Measurements from ENCODE around the gene TCL1A. TPM values are rescaled to one million over a fixed set of nuclear protein-coding genes. Genes with fewer than 3 reads are reported as not detected.
"Not testable (repeated sequence)": the region's sequence is repeated elsewhere in the genome, so short reads cannot be mapped to it uniquely, and the experiment has no call there.

The TCL1A gene
- total RNA-seq, 1 experiment from 2014 or later = not detected

GRCh38 chr14:95730126-95730525 lies 16.2 kb upstream of the TCL1A start:
- no peaks in the 10 kb centered on the region for H3K36me3 Mint-ChIP-seq (ENCODE audit: insufficient read depth, unreplicated experiment)
- H3K4me3 Mint-ChIP-seq (ENCODE audit: low read depth, unreplicated experiment) = no peak overlapping the region
- BruUV-seq (replicated peaks) = no TSS peak
- H3K4me1 Mint-ChIP-seq (ENCODE audit: low read depth, unreplicated experiment) = no peaks in the 10 kb centered on the region
- CTCF ChIA-PET = no interaction called here
- no peak for DNase-seq
- H3K27me3 Mint-ChIP-seq (ENCODE audit: unreplicated experiment) = peaks cover 81% of the 10 kb centered on the region
- intact Hi-C loops (cut with micrococcal nuclease; ENCODE audit: unreplicated experiment) = no loop called here
- no peaks in the 10 kb centered on the region for H3K9me3 Mint-ChIP-seq (ENCODE audit: low read depth, unreplicated experiment)
- no peak overlapping the region for H3K27ac Mint-ChIP-seq (ENCODE audit: unreplicated experiment)
- TF ChIP-seq, protein P1, sequence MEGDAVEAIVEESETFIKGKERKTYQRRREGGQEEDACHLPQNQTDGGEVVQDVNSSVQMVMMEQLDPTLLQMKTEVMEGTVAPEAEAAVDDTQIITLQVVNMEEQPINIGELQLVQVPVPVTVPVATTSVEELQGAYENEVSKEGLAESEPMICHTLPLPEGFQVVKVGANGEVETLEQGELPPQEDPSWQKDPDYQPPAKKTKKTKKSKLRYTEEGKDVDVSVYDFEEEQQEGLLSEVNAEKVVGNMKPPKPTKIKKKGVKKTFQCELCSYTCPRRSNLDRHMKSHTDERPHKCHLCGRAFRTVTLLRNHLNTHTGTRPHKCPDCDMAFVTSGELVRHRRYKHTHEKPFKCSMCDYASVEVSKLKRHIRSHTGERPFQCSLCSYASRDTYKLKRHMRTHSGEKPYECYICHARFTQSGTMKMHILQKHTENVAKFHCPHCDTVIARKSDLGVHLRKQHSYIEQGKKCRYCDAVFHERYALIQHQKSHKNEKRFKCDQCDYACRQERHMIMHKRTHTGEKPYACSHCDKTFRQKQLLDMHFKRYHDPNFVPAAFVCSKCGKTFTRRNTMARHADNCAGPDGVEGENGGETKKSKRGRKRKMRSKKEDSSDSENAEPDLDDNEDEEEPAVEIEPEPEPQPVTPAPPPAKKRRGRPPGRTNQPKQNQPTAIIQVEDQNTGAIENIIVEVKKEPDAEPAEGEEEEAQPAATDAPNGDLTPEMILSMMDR (IDR thresholded peaks at IDR 0.05; ENCODE audit: unreplicated experiment) = no peak

DNA sequence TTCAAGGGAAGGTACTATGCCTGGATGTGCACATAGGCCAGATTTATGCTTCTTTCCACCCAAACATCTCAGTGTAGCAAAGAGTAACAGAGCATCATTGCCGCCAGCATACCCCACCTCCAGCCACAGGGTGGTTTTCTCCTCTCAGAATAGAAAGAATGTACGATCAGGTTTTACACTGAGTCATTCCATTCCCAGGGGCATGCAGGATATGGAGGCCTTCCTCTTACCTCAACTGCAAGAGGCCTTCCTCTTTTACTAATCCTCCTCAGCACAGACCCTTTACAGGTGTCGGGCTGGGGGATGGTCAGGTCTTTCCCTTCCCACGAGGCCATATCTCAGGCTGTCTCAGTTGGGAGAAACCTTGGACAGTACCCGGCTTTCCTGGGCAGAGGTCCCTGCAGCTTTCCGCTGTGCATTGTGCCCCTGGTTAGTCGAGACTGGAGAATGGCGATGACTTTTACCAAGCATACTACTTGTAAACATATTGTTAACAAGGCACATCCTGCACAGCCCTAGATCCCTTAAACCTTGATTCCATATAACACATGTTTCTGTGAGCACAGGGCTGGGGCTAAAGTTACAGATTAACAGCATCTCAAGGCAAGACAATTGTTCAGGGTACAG lies 15.6 kb upstream of the TCL1A start:
- H3K4me1 Mint-ChIP-seq (ENCODE audit: low read depth, unreplicated experiment); DNase-seq; H3K36me3 Mint-ChIP-seq (ENCODE audit: insufficient read depth, unreplicated experiment); CTCF ChIA-PET; BruUV-seq (replicated peaks); H3K9me3 Mint-ChIP-seq (ENCODE audit: low read depth, unreplicated experiment); H3K4me3 Mint-ChIP-seq (ENCODE audit: low read depth, unreplicated experiment); intact Hi-C loops (cut with micrococcal nuclease; ENCODE audit: unreplicated experiment); H3K27ac Mint-ChIP-seq (ENCODE audit: unreplicated experiment): not testable (repeated sequence)
- H3K27me3 Mint-ChIP-seq (ENCODE audit: unreplicated experiment) = peaks cover 85% of the 10 kb centered on the region

DNA sequence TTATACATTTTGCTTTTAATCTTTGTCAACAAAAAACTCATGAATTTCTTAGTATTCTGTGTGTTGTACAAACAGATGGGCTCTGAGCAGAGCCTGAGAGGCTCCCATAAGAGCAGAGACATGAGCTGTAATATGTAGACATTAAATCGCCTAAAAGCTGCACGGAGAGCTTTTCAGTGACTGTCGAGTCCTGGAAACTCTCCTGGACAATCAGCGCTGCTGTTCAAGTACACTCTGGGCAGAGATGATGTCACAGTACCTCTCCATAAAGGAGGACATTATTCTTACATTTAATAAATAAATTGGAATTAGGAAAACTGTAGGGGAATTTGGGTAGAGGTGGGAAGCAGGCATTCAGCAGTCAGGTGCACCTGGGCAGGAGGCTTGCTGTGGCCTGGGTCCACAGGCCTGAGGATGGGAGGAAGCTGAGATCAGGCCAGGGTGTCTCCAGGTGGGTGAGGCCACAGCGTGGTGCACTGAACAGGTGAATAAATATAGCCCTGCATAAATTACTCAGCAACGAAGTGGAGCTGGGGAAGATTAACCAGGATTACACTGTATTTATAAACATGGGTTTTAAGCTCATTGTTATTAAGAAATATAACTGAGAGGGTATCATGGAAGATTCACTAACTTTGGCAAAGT lies 13.3 kb upstream of the TCL1A start:
- H3K4me3 Mint-ChIP-seq (ENCODE audit: low read depth, unreplicated experiment) = no peak overlapping the region
- TF ChIP-seq, protein P1 (IDR thresholded peaks at IDR 0.05; ENCODE audit: unreplicated experiment) = no peak
- intact Hi-C loops (cut with micrococcal nuclease; ENCODE audit: unreplicated experiment) = no loop called here
- no peak for DNase-seq
- CTCF ChIA-PET = no interaction called here
- H3K27me3 Mint-ChIP-seq (ENCODE audit: unreplicated experiment) = peaks cover 81% of the 10 kb centered on the region
- H3K9me3 Mint-ChIP-seq (ENCODE audit: low read depth, unreplicated experiment) = peaks cover 3% of the 10 kb centered on the region
- H3K27ac Mint-ChIP-seq (ENCODE audit: unreplicated experiment) = no peak overlapping the region
- BruUV-seq (replicated peaks) = no TSS peak
- no peaks in the 10 kb centered on the region for H3K36me3 Mint-ChIP-seq (ENCODE audit: insufficient read depth, unreplicated experiment)
- no peaks in the 10 kb centered on the region for H3K4me1 Mint-ChIP-seq (ENCODE audit: low read depth, unreplicated experiment)

- Mint-ChIP-seq H3K4me1 (ENCODE audit: low read depth, unreplicated experiment) (no peaks in the 10 kb centered on the region), H3K36me3 (ENCODE audit: insufficient read depth, unreplicated experiment) (no peaks in the 10 kb centered on the region), H3K4me3 (ENCODE audit: low read depth, unreplicated experiment) (no peak overlapping the region), H3K9me3 (ENCODE audit: low read depth, unreplicated experiment) (peaks cover 3% of the 10 kb centered on the region), H3K27ac (ENCODE audit: unreplicated experiment) (no peak overlapping the region), H3K27me3 (ENCODE audit: unreplicated experiment) (peaks cover 93% of the 10 kb centered on the region)
- BruUV-seq (replicated peaks) = no TSS peak
- CTCF ChIA-PET = no interaction called here
- intact Hi-C loops (cut with micrococcal nuclease; ENCODE audit: unreplicated experiment) = no loop called here
- TF ChIP-seq, protein P1 (IDR thresholded peaks at IDR 0.05; ENCODE audit: unreplicated experiment) = no peak
- no peak for DNase-seq
These were observed 11.9 kb upstream of the TCL1A start for GRCh38 chr14:95725685-95726336.
